ENCODE results near the gene SSH3.
A peak's percentile ranks its signal among the peaks of the same experiment; 100 is the strongest.

Gene SSH3

DNA sequence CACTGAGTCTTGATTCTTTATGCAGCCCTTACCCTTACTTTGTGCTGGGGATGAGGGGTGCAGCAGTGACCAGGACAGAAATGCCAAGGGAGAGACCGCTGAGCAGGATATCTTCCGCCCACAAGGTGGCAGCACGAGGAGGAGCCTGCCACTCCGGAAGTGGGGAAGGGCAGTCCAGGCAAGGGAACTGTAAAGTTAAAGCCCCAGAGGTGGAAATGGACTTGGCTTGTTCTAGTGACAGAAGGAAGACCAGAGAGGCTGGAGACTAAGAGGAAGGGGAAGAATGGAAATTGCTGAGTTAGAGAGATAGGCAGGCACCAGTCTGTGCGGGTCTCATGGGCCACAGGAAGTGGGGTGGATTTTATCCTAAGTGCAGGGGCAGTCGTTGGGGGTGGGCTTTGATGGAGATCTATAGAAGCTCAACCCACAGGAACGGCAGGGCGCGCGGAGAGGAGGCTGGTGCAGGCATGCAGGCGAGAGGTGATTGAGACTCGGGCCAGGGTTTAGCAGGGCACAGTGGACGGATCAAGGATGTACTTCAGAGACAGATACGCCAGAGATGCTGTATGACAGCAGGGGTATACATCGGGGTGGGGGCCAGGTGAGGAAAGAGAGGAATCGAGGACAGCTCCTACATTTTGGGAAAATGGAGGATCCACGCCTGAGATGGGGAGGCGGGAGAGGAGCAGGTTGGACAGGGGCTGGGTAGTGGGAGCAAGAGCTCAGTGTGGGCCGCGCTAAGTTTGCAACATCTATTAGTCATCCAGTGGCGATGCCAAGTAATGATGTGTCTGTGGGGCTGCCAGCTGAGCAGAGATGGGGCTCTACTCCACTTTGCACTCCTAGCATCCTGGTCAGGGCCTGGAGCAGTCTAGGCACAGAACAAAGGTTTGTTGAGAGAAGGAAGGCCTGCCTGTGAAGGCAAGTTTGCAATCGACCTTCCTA lies 40.3 kb upstream of the SSH3 start:
- H3K23ac ChIP-seq (ENCODE audit: low read length) = peak overlapping the region; percentile 15
- no peak overlapping the region for H3K27ac ChIP-seq (ENCODE audit: low read depth, low read length)
- DNase-seq = peak; percentile 85
- H3K36me3 ChIP-seq (ENCODE audit: control insufficient read depth, insufficient read depth, low read length) = peaks cover 2% of the 10 kb centered on the region
- H3K56ac ChIP-seq (ENCODE audit: low read length) = peak overlapping the region; percentile 87
- peaks cover 8% of the 10 kb centered on the region for H3K4me1 ChIP-seq (ENCODE audit: control insufficient read depth, low read depth, low read length)
- no peaks in the 10 kb centered on the region for H3K27me3 ChIP-seq (ENCODE audit: insufficient read depth, low read length, poor library complexity)
- H3K79me1 ChIP-seq (ENCODE audit: low read length) = peaks cover 11% of the 10 kb centered on the region
- no peak overlapping the region for H2AK5ac ChIP-seq (ENCODE audit: low read length)
- H2BK15ac ChIP-seq (replicated peaks; ENCODE audit: low read depth) = no peak overlapping the region
- H2BK5ac ChIP-seq (ENCODE audit: low read length) = no peak overlapping the region
- H3K9ac ChIP-seq (ENCODE audit: low read length) = peak overlapping the region; percentile 55
- H3K4me3 ChIP-seq (ENCODE audit: low read length) = no peak overlapping the region
- no peak overlapping the region for H4K5ac ChIP-seq (ENCODE audit: low read length)
- no peak overlapping the region for H3K4ac ChIP-seq (ENCODE audit: low read depth, low read length)
- H3K4me2 ChIP-seq (ENCODE audit: low read length) = no peak overlapping the region
- H3K18ac ChIP-seq (ENCODE audit: low read length) = no peak overlapping the region
- H3K79me2 ChIP-seq (ENCODE audit: control insufficient read depth, insufficient read depth, low read length) = peaks cover 13% of the 10 kb centered on the region
- no peak overlapping the region for H2BK120ac ChIP-seq (ENCODE audit: low read depth, low read length)
- H4K8ac ChIP-seq (ENCODE audit: low read depth, low read length) = no peak overlapping the region
- WGBS (ENCODE audit: extremely low coverage, insufficient coverage, low lambda C conversion rate) = no CpG with 5 or more reads among the region's 22 CpGs

DNA sequence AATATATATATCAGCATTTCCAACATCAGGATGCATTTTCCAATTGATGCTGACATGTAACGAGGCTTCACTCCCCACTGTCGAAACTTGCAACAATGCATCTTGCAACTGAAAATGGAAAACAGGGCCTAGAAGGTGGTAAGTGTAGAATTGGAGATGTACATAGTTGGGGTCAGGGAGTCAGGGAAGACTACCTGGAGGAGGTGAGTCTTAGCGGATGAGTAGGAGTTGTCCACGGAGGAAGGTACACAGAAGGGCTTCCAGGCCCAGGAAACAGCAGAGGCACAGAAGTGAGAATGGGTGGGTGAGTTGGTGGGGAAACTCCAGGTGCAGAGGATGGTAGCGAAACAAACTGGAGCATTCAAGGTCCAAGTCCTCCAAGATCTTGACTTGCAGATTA lies 39.1 kb upstream of the SSH3 start:
- no peak overlapping the region for H3K4me3 ChIP-seq (ENCODE audit: low read length)
- WGBS (ENCODE audit: extremely low coverage, insufficient coverage, low lambda C conversion rate) = no CpG with 5 or more reads among the region's 5 CpGs
- H3K23ac ChIP-seq (ENCODE audit: low read length) = no peak overlapping the region
- H2AK5ac ChIP-seq (ENCODE audit: low read length) = peak overlapping the region; percentile 6
- H3K4ac ChIP-seq (ENCODE audit: low read depth, low read length) = no peak overlapping the region
- no peak overlapping the region for H3K27ac ChIP-seq (ENCODE audit: low read depth, low read length)
- no peak overlapping the region for H2BK15ac ChIP-seq (replicated peaks; ENCODE audit: low read depth)
- peaks cover 9% of the 10 kb centered on the region for H3K4me1 ChIP-seq (ENCODE audit: control insufficient read depth, low read depth, low read length)
- no peak overlapping the region for H3K18ac ChIP-seq (ENCODE audit: low read length)
- peaks cover 24% of the 10 kb centered on the region for H3K79me2 ChIP-seq (ENCODE audit: control insufficient read depth, insufficient read depth, low read length)
- no peak overlapping the region for H4K5ac ChIP-seq (ENCODE audit: low read length)
- H3K56ac ChIP-seq (ENCODE audit: low read length) = no peak overlapping the region
- peaks cover 19% of the 10 kb centered on the region for H3K79me1 ChIP-seq (ENCODE audit: low read length)
- no peak for DNase-seq
- no peaks in the 10 kb centered on the region for H3K27me3 ChIP-seq (ENCODE audit: insufficient read depth, low read length, poor library complexity)
- H3K4me2 ChIP-seq (ENCODE audit: low read length) = no peak overlapping the region
- peaks cover 2% of the 10 kb centered on the region for H3K36me3 ChIP-seq (ENCODE audit: control insufficient read depth, insufficient read depth, low read length)
- no peak overlapping the region for H4K8ac ChIP-seq (ENCODE audit: low read depth, low read length)
- no peak overlapping the region for H2BK5ac ChIP-seq (ENCODE audit: low read length)
- no peak overlapping the region for H3K9ac ChIP-seq (ENCODE audit: low read length)
- no peak overlapping the region for H2BK120ac ChIP-seq (ENCODE audit: low read depth, low read length)

DNA sequence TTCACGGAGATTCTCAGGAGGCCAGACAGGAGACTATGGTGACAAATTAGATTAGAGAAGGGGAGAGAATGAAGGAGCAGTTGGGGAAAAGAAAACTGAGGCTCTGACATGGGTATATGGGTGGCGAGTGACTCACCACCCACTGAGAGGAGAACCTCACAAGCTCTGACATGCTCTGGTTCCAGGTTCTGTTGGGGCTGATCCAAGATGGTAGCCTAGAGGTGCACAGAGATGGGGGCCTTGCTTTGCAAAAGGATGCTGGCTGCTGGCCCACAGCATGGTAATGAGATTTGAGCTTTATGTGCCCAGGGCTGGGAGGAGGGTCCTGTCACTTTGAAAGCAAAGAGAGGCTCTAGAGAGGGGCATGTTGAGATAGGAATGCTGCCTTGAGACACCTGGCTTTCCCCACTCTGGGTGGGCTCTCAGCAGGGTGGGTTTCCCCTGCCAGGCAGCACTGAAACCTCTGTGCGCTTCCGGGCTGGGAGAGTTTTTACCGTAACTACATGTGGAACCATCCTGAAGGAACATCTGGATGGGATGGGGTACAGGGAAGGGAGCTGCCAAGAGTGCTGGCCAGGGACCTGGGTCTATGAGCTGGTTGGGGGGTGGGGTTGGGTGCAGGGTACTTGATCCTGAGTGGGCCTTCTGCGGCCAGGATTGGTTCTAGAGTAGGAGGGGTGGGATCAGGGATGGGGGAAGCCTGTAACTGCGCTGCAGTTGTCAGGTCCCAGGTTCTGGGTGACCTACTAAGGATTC lies 38.3 kb upstream of the SSH3 start:
- Histone ChIP-seq H3K9ac (ENCODE audit: low read length) (no peak overlapping the region), H3K4me2 (ENCODE audit: low read length) (no peak overlapping the region), H3K4ac (ENCODE audit: low read depth, low read length) (no peak overlapping the region), H3K27me3 (ENCODE audit: insufficient read depth, low read length, poor library complexity) (no peaks in the 10 kb centered on the region), H3K79me2 (ENCODE audit: control insufficient read depth, insufficient read depth, low read length) (peaks cover 29% of the 10 kb centered on the region), H4K5ac (ENCODE audit: low read length) (no peak overlapping the region), H2BK5ac (ENCODE audit: low read length) (no peak overlapping the region), H3K18ac (ENCODE audit: low read length) (no peak overlapping the region), H2BK15ac (replicated peaks; ENCODE audit: low read depth) (no peak overlapping the region), H3K79me1 (ENCODE audit: low read length) (peaks cover 24% of the 10 kb centered on the region), H3K27ac (ENCODE audit: low read depth, low read length) (no peak overlapping the region), H2BK120ac (ENCODE audit: low read depth, low read length) (no peak overlapping the region), H3K4me1 (ENCODE audit: control insufficient read depth, low read depth, low read length) (peaks cover 17% of the 10 kb centered on the region), H3K4me3 (ENCODE audit: low read length) (no peak overlapping the region), H3K36me3 (ENCODE audit: control insufficient read depth, insufficient read depth, low read length) (peaks cover 3% of the 10 kb centered on the region), H4K8ac (ENCODE audit: low read depth, low read length) (no peak overlapping the region), H3K23ac (ENCODE audit: low read length) (no peak overlapping the region), H2AK5ac (ENCODE audit: low read length) (no peak overlapping the region), H3K56ac (ENCODE audit: low read length) (no peak overlapping the region)
- no peak for DNase-seq
- WGBS (ENCODE audit: extremely low coverage, insufficient coverage, low lambda C conversion rate) = no CpG with 5 or more reads among the region's 7 CpGs

DNA sequence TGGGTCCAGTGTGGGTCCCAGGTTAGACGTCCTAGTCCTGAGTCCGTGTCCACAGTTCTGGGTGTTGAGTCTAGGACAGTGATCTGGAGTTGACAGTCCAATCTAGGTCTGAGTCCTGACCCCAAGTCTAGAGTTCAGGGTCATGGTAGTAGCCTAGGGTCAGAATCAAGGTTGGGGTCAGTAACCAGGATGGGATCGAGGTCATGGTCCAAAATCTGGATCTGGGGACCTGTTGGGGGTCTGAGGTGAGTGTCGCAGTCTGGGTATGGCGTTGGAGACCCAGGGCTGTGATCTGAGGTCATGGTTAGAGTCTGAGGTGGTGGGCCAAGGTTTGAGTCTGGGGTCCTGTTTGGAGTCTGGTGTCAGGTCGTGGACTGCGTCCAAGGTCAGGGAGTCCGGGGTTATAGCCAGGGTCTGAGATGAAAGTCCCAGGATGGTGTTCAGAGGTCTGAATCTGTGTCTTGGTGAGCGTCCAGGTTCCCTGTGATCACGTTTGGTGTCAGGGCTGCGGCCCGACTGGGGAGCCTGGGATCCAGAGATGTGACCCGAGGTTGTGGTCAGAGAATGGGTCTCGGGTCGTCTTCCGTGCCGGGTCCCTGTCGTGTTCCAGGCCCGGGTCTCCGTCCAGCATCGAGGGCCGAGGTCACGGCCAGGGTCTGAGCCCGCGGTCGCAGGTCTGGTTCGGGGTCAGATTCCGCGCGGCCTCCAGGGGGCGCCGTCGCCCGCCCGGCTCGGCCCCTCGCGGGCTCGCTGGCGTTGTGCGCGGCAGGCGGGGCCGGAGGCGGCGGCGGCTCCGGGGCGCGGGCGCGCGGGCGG lies 37.5 kb upstream of the SSH3 start:
- no CpG with 5 or more reads among the region's 54 CpGs for WGBS (ENCODE audit: extremely low coverage, insufficient coverage, low lambda C conversion rate)
- H2BK120ac ChIP-seq (ENCODE audit: low read depth, low read length) = no peak overlapping the region
- H3K18ac ChIP-seq (ENCODE audit: low read length) = no peak overlapping the region
- peaks cover 21% of the 10 kb centered on the region for H3K4me1 ChIP-seq (ENCODE audit: control insufficient read depth, low read depth, low read length)
- peak; percentile 60 for DNase-seq
- H3K23ac ChIP-seq (ENCODE audit: low read length) = no peak overlapping the region
- H3K56ac ChIP-seq (ENCODE audit: low read length) = peak overlapping the region; percentile 88
- H3K4me3 ChIP-seq (ENCODE audit: low read length) = no peak overlapping the region
- H3K36me3 ChIP-seq (ENCODE audit: control insufficient read depth, insufficient read depth, low read length) = peaks cover 3% of the 10 kb centered on the region
- H3K9ac ChIP-seq (ENCODE audit: low read length) = peak overlapping the region; percentile 70
- H3K4ac ChIP-seq (ENCODE audit: low read depth, low read length) = no peak overlapping the region
- H3K79me1 ChIP-seq (ENCODE audit: low read length) = peaks cover 26% of the 10 kb centered on the region
- no peak overlapping the region for H2BK5ac ChIP-seq (ENCODE audit: low read length)
- no peak overlapping the region for H3K4me2 ChIP-seq (ENCODE audit: low read length)
- no peak overlapping the region for H2BK15ac ChIP-seq (replicated peaks; ENCODE audit: low read depth)
- no peak overlapping the region for H4K5ac ChIP-seq (ENCODE audit: low read length)
- H3K79me2 ChIP-seq (ENCODE audit: control insufficient read depth, insufficient read depth, low read length) = peaks cover 31% of the 10 kb centered on the region
- no peaks in the 10 kb centered on the region for H3K27me3 ChIP-seq (ENCODE audit: insufficient read depth, low read length, poor library complexity)
- no peak overlapping the region for H3K27ac ChIP-seq (ENCODE audit: low read depth, low read length)
- H2AK5ac ChIP-seq (ENCODE audit: low read length) = peak overlapping the region; percentile 50
- no peak overlapping the region for H4K8ac ChIP-seq (ENCODE audit: low read depth, low read length)

DNA sequence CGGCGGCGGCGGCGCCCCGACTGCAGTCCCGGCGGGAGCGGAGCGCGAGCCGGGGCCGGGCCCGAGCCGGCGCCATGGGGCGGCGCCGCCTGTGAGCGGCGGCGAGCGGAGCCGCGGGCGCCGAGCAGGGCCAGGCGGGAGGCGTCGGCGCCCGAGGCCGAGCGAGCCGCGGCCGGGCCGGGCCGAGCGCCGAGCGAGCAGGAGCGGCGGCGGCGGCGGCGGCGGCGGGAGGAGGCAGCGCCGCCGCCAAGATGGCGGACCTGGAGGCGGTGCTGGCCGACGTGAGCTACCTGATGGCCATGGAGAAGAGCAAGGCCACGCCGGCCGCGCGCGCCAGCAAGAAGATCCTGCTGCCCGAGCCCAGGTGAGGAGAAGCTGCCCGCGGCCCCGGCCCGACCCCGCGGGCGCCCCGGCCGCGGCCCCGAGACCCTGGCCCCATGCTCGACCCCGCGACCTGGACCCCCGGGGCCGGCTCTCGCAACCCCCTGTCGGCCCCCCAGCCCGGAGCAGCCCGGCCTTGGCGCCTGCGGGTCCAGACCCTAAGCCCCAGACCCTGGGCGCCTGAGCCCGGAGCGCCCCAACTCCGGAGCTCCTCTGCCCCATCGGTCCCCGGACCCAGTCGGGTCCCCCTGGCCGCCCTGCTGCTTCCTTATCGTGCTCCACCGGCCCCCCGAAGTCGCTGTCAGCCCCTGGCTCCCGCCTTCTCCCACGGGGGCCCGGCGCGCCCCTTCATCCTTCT lies 36.7 kb upstream of the SSH3 start, which contains the start of gene GRK2:
GRK2 (plus strand) TSS at position 25 of the 739 bp plus-strand sequence; CDS start at position 252, 227 bp downstream.
- Histone ChIP-seq H2BK15ac (replicated peaks; ENCODE audit: low read depth) (no peak within 1 kb of the TSS), H3K4ac (ENCODE audit: low read depth, low read length) (peak within 1 kb of the TSS; percentile 96), H2BK120ac (ENCODE audit: low read depth, low read length) (peak within 1 kb of the TSS; percentile 6), H4K5ac (ENCODE audit: low read length) (no peak within 1 kb of the TSS), H3K79me1 (ENCODE audit: low read length) (peaks cover 34% of the 10 kb centered on the region), H2BK5ac (ENCODE audit: low read length) (no peak within 1 kb of the TSS), H3K27ac (ENCODE audit: low read depth, low read length) (no peak within 1 kb of the TSS), H3K56ac (ENCODE audit: low read length) (peak within 1 kb of the TSS; percentile 96), H3K4me1 (ENCODE audit: control insufficient read depth, low read depth, low read length) (peaks cover 27% of the 10 kb centered on the region), H3K9ac (ENCODE audit: low read length) (peak within 1 kb of the TSS; percentile 91), H3K4me2 (ENCODE audit: low read length) (peak within 1 kb of the TSS; percentile 94), H3K18ac (ENCODE audit: low read length) (peak within 1 kb of the TSS; percentile 85), H2AK5ac (ENCODE audit: low read length) (peak within 1 kb of the TSS; percentile 85), H3K79me2 (ENCODE audit: control insufficient read depth, insufficient read depth, low read length) (peaks cover 38% of the 10 kb centered on the region), H3K23ac (ENCODE audit: low read length) (peak within 1 kb of the TSS; percentile 100), H3K36me3 (ENCODE audit: control insufficient read depth, insufficient read depth, low read length) (peaks cover 3% of the 10 kb centered on the region), H3K4me3 (ENCODE audit: low read length) (peak within 1 kb of the TSS; percentile 66), H3K27me3 (ENCODE audit: insufficient read depth, low read length, poor library complexity) (no peaks in the 10 kb centered on the region), H4K8ac (ENCODE audit: low read depth, low read length) (peak within 1 kb of the TSS; percentile 13)
- WGBS (ENCODE audit: extremely low coverage, insufficient coverage, low lambda C conversion rate) = no CpG with 5 or more reads among the region's 103 CpGs
- DNase-seq = peak; percentile 58

Data from mesendoderm (in vitro differentiated cells).